IMR-90 (cell line): ENCODE data around the gene JAKMIP2. TPM values are rescaled to one million over a fixed set of nuclear protein-coding genes. Genes with fewer than 3 reads are reported as not detected.

Experiments used
- ATAC-seq: fragments of 200-7000 bp; cut with Tn5 transposase; 2 replicates; pipeline ENCODE4 v1.9.1; 2020; ENCODE audit warnings: low read depth, mild to moderate bottlenecking, moderate library complexity
- BruUV-seq: library from RNA; stranded (reverse); fragments of 400-500 nt; replicated peaks from 2 replicates; lab custom pipeline; 2021; lab: Mats Ljungman, UMichigan
- CTCF ChIA-PET: fragments of 300-600 bp; formaldehyde crosslinking; extraction: SDS; loops from one replicate; lab custom pipeline; 2021; ENCODE audit warnings: antibody characterized with exemption; lab: Yijun Ruan, JAX
- POLR2A ChIA-PET: fragments of 300-600 bp; sonication (Branson Sonifier 250); formaldehyde crosslinking; loops from one replicate; lab custom pipeline; 2022; ENCODE audit warnings: antibody characterized with exemption; ENCODE audit not compliant: unreplicated experiment; lab: Charles Lee
- DNase-seq: peaks from one replicate; pipeline ENCODE4 v3.0.0; 2013
- H2AFZ ChIP-seq: replicated peaks from 2 replicates; pipeline ENCODE3; 2013; ENCODE audit warnings: low read length, mild to moderate bottlenecking; ENCODE audit not compliant: poor library complexity
- H2AK5ac ChIP-seq: 2 replicates; pipeline ENCODE4 v1.6.1; 2013; ENCODE audit warnings: low read depth, low read length, inconsistent platforms
- H2AK9ac ChIP-seq: replicated peaks from 2 replicates; pipeline ENCODE3; 2013; ENCODE audit warnings: mild to moderate bottlenecking, low read depth, low read length, moderate library complexity; ENCODE audit not compliant: poor library complexity
- H2BK120ac ChIP-seq: 2 replicates; pipeline ENCODE4 v1.6.1; 2013; ENCODE audit warnings: low read depth, low read length, inconsistent platforms
- H2BK15ac ChIP-seq: 3 replicates; pipeline ENCODE4 v1.6.1; 2013; ENCODE audit warnings: low read depth, low read length, inconsistent platforms
- H2BK20ac ChIP-seq: 2 replicates; pipeline ENCODE4 v1.6.1; 2013; ENCODE audit warnings: low read depth, mild to moderate bottlenecking, inconsistent platforms, low read length, moderate library complexity
- H2BK5ac ChIP-seq: 2 replicates; pipeline ENCODE4 v1.6.1; 2013; ENCODE audit warnings: mild to moderate bottlenecking, low read depth, low read length, inconsistent platforms; ENCODE audit not compliant: poor library complexity, severe bottlenecking
- H3K14ac ChIP-seq: replicated peaks from 2 replicates; pipeline ENCODE4 v1.6.1; 2013; ENCODE audit warnings: low read depth, low read length, inconsistent platforms
- H3K18ac ChIP-seq: 2 replicates; pipeline ENCODE4 v1.6.1; 2013; ENCODE audit warnings: low read depth, low read length, control low read depth
- H3K23ac ChIP-seq: 2 replicates; pipeline ENCODE4 v1.6.1; 2013; ENCODE audit warnings: low read depth, low read length, inconsistent platforms
- H3K27ac ChIP-seq: 2 replicates; pipeline ENCODE4 v1.5.1; 2013; ENCODE audit warnings: mild to moderate bottlenecking, control low read depth, low read length; ENCODE audit not compliant: insufficient read depth
- H3K27me3 ChIP-seq: 2 replicates; pipeline ENCODE4 v1.6.1; 2013; ENCODE audit warnings: low read length; ENCODE audit not compliant: control insufficient read depth, insufficient read depth
- H3K36me3 ChIP-seq: 2 replicates; pipeline ENCODE4 v1.6.1; 2013; ENCODE audit warnings: low read length, mixed read lengths; ENCODE audit not compliant: control insufficient read depth, insufficient read depth
- H3K4ac ChIP-seq: 2 replicates; pipeline ENCODE4 v1.6.1; 2013; ENCODE audit warnings: low read depth, low read length, inconsistent platforms
- H3K4me1 ChIP-seq: 2 replicates; pipeline ENCODE4 v1.6.1; 2013; ENCODE audit warnings: low read length, mixed read lengths; ENCODE audit not compliant: control insufficient read depth, insufficient read depth
- H3K4me2 ChIP-seq: 2 replicates; pipeline ENCODE4 v1.6.1; 2013; ENCODE audit warnings: low read depth, mild to moderate bottlenecking, control low read depth, low read length, moderate library complexity
- H3K4me3 ChIP-seq: 2 replicates; pipeline ENCODE4 v1.5.1; 2013; ENCODE audit warnings: low read depth, mild to moderate bottlenecking, control low read depth, low read length, moderate library complexity; ENCODE audit not compliant: insufficient read depth
- H3K56ac ChIP-seq: 2 replicates; pipeline ENCODE4 v1.6.1; 2013; ENCODE audit warnings: low read length, inconsistent platforms; ENCODE audit not compliant: insufficient read depth; ENCODE audit errors: extremely low read depth
- H3K79me1 ChIP-seq, 2 experiments: 2 replicates each; pipeline ENCODE4 v1.6.1; 2013; ENCODE audit warnings: low read length in 2 of 2, inconsistent platforms in 1 of 2, low read depth in 1 of 2
- H3K9ac ChIP-seq: 2 replicates; pipeline ENCODE4 v1.6.1; 2013; ENCODE audit warnings: low read depth, low read length, control low read depth
- H3K9me1 ChIP-seq: 2 replicates; pipeline ENCODE4 v1.6.1; 2013; ENCODE audit warnings: low read length, inconsistent platforms; ENCODE audit not compliant: insufficient read depth
- H3K9me3 ChIP-seq: 2 replicates; pipeline ENCODE4 v1.6.1; 2013; ENCODE audit warnings: low read length; ENCODE audit not compliant: control insufficient read depth, insufficient read depth
- H4K20me1 ChIP-seq: 2 replicates; pipeline ENCODE4 v1.6.1; 2013; ENCODE audit warnings: low read length, inconsistent platforms; ENCODE audit not compliant: insufficient read depth
- H4K5ac ChIP-seq: 2 replicates; pipeline ENCODE4 v1.6.1; 2013; ENCODE audit warnings: mild to moderate bottlenecking, low read depth, low read length, control low read depth
- H4K8ac ChIP-seq, 2 experiments: 2 replicates each; pipeline ENCODE4 v1.6.1; 2013; ENCODE audit warnings: low read depth in 2 of 2, low read length in 2 of 2, control low read depth in 1 of 2, inconsistent platforms in 1 of 2
- H4K91ac ChIP-seq: 2 replicates; pipeline ENCODE4 v1.6.1; 2013; ENCODE audit warnings: low read depth, low read length, inconsistent platforms; ENCODE audit not compliant: insufficient read depth
- CEBPB ChIP-seq: IDR thresholded peaks from 2 replicates; pipeline ENCODE4 v1.6.1; 2012; ENCODE audit warnings: low read depth, low read length, improper control_type of control experiment
- CHD1 ChIP-seq: IDR thresholded peaks from 2 replicates; pipeline ENCODE4 v1.6.1; 2012; ENCODE audit warnings: low read depth, low read length, improper control_type of control experiment
- ELK1 ChIP-seq: fragments of 150-350 bp; IDR thresholded peaks from 2 replicates; pipeline ENCODE4 v1.6.1; 2016; ENCODE audit warnings: low read depth, mild to moderate bottlenecking, low read length, moderate library complexity, borderline replicate concordance
- FOS ChIP-seq: fragments of 150-350 bp; IDR thresholded peaks from 2 replicates; pipeline ENCODE4 v1.6.1; 2016; ENCODE audit warnings: low read depth, low read length
- MAFK ChIP-seq: IDR thresholded peaks from 2 replicates; pipeline ENCODE4 v1.6.1; 2012; ENCODE audit warnings: low read depth, low read length, improper control_type of control experiment
- MAZ ChIP-seq: IDR thresholded peaks from 2 replicates; pipeline ENCODE4 v1.6.1; 2012; ENCODE audit warnings: low read depth, mild to moderate bottlenecking, low read length, improper control_type of control experiment, moderate library complexity, borderline replicate concordance
- NFE2L2 ChIP-seq: fragments of 150-350 bp; IDR thresholded peaks from 2 replicates; pipeline ENCODE4 v1.6.1; 2016; ENCODE audit warnings: low read depth, mild to moderate bottlenecking, low read length
- POLR2A ChIP-seq: IDR thresholded peaks from 2 replicates; pipeline ENCODE4 v1.6.1; 2012; ENCODE audit warnings: mild to moderate bottlenecking, low read depth, low read length
- RAD21 ChIP-seq: IDR thresholded peaks from 2 replicates; pipeline ENCODE4 v1.6.1; 2012; ENCODE audit warnings: low read length, improper control_type of control experiment
- RCOR1 ChIP-seq: IDR thresholded peaks from 2 replicates; pipeline ENCODE4 v1.6.1; 2012; ENCODE audit warnings: mild to moderate bottlenecking, low read length, improper control_type of control experiment; ENCODE audit not compliant: insufficient replicate concordance
- WGBS, 2 experiments: methylation state at CpG; one replicate each; pipeline versions ENCODE4 v1.1.5 to v1.1.7; 2013; ENCODE audit warnings: missing lambda C conversion rate in 2 of 2; ENCODE audit not compliant: insufficient read length in 1 of 2; ENCODE audit errors: extremely low coverage in 2 of 2; 5-methylcytosine and 5-hydroxymethylcytosine counted together
- dilution Hi-C: fragments of 300-500 bp; cut with HindIII; formaldehyde crosslinking; loops from one replicate; pipeline ENCODE4 v1.14.3; 2018; ENCODE audit warnings: low sequenced_read_pairs; ENCODE audit not compliant: unreplicated experiment
- in situ Hi-C: fragments of 300-500 bp; cut with MboI; formaldehyde crosslinking; loops from 3 replicates; pipeline ENCODE4 v1.14.3; 2019; ENCODE audit warnings: low sequenced_read_pairs, inconsistent platforms, mixed read lengths
- intact Hi-C: fragments of 100-400 bp; cut with micrococcal nuclease; formaldehyde crosslinking; loops from 2 replicates; pipeline ENCODE4 v1.10.0; 2022
- polyA plus RNA-seq, 3 experiments: library from polyadenylated mRNA; depleted of rRNA; stranded (reverse); fragments of >200 nt; gene quantifications; 2 replicates each; pipeline ENCODE4 v1.2.3, GENCODE V29; 2012; ENCODE audit warnings: low replicate concordance in 1 of 3
- total RNA-seq: library from RNA; depleted of rRNA; stranded (reverse); fragments of >200 nt; gene quantifications from 2 replicates; pipeline ENCODE4 v1.2.3, GENCODE V29; 2012

JAKMIP2 gene
- total and polyA plus RNA-seq, 2 of the 4 experiments (the other 2 are of a cell fraction), result under 0.01 TPM; not detected in 1

GRCh38 chr5:147743012-147743411 lies 39.5 kb downstream of the JAKMIP2 start:
- no peaks in the 10 kb centered on the region for H3K4me1 ChIP-seq
- no peak overlapping the region for H3K4ac ChIP-seq
- no peak overlapping the region for H2BK120ac ChIP-seq
- no peak overlapping the region for H3K4me3 ChIP-seq
- H2BK15ac ChIP-seq, result no peak overlapping the region
- in situ Hi-C loops (no loop called here), intact Hi-C loops (no loop called here), dilution Hi-C loops (no loop called here)
- no peak overlapping the region for H3K14ac ChIP-seq
- ChIA-PET CTCF (no interaction called here), POLR2A (no interaction called here)
- H3K18ac ChIP-seq, result no peak overlapping the region
- H3K56ac ChIP-seq, result no peak overlapping the region
- H3K27me3 ChIP-seq, result no peaks in the 10 kb centered on the region
- no peaks in the 10 kb centered on the region for H3K36me3 ChIP-seq
- no peak overlapping the region for H3K23ac ChIP-seq
- no peak overlapping the region for H3K4me2 ChIP-seq
- no CpG with 5 or more reads among the region's 2 CpGs for WGBS, 2 experiments
- no peaks in the 10 kb centered on the region for H3K79me1 ChIP-seq
- no peak overlapping the region for H4K5ac ChIP-seq
- H2BK20ac ChIP-seq, result no peak overlapping the region
- DNase-seq (no peak), ATAC-seq (no peak)
- H4K20me1 ChIP-seq, result no peaks in the 10 kb centered on the region
- no peak overlapping the region for H2AK9ac ChIP-seq
- H2BK5ac ChIP-seq, result no peak overlapping the region
- TF ChIP-seq FOS (no peak), RAD21 (no peak), RCOR1 (no peak), ELK1 (no peak), NFE2L2 (no peak), MAZ (no peak), CHD1 (no peak), CEBPB (no peak), POLR2A (no peak), MAFK (no peak)
- no peak overlapping the region for H3K27ac ChIP-seq
- no TSS peak for BruUV-seq
- no peaks in the 10 kb centered on the region for H3K9me3 ChIP-seq
- H2AK5ac ChIP-seq, result no peak overlapping the region
- H3K9ac ChIP-seq, result no peak overlapping the region
- no peak overlapping the region for H4K8ac ChIP-seq
- H4K91ac ChIP-seq, result no peak overlapping the region
- no peak overlapping the region for H2AFZ ChIP-seq
- H3K9me1 ChIP-seq, result no peaks in the 10 kb centered on the region
